Suppressor macrophage treated with lipopolysaccharide for 4 hours (primary cell): ENCODE data around the gene ARHGAP31.

ENCODE experiments used
- DNase-seq: peaks from one replicate; pipeline ENCODE4 v3.0.0-alpha.2; 2020

Gene ARHGAP31

DNA sequence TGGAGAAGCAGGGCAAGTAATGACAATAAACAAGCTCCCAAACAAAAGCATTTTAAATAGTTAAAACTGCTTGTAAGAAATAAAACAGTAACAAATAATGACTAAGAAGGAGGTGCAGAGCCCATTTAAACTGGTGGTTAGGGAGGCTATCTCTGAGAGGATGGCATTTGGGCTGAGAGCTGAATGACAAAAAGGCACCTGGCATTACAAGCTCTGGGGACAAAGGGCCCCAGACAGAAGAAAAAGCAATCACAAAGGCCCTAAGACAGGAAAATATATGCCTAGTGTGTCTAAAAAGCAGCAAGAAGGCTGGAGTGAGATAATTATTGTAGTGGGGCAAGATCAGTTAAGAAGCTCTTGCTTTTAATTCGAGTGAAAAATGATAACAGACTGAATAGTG lies 159.6 kb downstream of the ARHGAP31 start:
- no peak for DNase-seq

DNA sequence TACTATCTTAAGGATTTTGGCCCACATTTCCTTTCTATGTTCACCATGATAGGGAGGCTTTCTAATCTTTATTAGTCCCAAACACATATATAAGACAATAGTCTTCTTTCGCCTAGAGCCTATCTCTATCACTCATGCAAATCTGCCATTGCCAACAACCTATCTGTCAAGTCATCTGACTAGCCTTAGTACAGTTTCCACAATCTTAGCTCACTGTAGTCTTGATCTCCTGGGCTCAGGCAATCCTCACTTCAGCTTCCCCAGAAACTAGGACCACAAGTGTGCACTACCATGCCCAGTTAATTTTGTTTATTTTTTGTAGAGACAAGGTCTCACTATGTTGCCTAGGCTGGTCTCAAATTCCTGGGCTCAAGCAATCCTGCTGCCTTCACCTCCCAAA lies 162.3 kb downstream of the ARHGAP31 start:
- DNase-seq, result no peak

DNA sequence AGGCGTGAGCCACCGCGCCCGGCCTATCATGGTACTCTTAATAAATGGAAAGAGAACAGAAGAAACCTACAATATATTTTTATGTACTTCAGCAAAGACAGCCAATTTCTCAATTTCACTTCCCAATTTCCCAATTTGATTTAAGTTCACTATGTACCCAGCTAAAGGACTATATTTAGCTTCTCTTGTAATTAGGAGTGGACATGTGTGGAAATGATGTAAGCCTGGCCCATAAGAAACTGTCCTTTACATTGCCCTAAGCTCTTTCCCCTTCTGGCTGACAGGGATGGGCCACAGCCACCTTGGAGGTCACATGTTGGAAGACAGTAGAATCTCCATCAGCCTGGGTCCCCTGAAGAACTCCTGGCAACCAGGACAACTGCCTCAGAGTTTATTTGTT lies 163.1 kb downstream of the ARHGAP31 start:
- peak; percentile 75 for DNase-seq

DNA sequence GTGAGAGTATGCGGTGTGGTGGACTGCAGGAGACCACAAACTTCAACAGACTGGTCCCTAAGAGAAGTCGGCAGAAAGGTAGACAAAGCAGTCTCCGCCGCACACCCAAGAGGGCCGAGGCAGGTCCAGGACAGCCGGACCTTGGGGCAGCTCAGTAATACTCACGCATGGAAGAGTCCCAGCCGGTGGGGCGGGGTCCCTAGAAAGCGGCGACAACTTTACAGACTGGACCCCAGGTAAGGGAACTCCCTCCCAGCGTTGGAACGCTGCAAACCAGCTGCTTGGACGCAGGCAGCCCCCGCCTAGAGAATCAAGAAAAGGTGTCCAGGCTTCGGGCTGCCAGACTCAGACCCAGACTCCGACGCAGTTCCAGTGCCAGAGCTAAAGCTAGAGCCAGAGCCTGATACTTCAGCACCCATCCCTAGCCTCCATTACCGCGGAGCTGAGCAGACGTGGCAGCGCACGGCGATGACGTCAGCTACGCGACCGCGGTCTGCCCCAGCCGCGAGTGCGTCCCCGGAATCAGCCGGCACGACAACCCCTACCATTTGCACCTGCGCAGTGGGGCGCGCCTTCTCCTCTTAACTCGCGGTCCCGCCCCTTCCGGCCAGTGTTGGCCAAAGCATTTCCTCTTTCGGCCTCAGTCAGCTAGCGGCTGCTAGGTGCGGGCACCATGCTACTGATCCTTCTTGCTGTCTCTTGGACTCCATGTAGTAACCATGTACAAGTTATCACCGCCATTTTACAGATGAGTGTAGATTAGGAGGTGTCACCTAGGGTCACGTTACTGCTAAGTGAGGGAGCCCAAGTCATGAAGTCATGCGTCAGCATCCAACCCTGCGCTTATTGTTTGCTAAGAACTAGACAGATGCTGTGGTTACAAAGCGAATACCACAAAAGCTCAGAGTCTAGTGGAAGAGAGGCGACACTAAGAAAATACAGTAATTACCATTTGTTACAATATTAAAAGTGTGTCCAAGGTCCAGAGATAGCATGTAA lies 169.3 kb downstream of the ARHGAP31 start, which contains the start of gene TMEM39A:
TMEM39A (minus strand) TSS at position 445 of the 999 bp plus-strand sequence. CDS start 1,541 bp downstream, outside the sequence.
- peak; percentile 100 for DNase-seq

DNA sequence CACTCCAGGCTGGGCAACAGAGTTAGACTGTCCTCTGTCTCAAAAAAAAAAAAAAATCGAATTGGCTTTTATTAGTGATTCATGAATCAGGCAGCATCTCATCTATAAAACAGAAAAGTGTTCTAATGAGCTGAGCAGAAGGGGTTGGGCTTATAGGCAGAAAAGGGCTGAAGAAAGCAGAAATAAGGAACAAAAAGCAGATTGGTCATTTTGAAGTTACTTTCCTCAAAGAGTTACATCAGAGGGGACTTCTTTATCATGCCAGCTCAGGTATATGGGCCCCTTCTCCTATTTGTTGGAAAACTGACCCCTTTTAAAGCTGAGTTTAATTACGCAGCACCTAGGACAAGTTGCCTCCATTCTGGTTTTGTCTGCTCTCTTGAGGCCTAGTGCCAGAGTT lies 173.9 kb downstream of the ARHGAP31 start:
- peak; percentile 60 for DNase-seq

DNA sequence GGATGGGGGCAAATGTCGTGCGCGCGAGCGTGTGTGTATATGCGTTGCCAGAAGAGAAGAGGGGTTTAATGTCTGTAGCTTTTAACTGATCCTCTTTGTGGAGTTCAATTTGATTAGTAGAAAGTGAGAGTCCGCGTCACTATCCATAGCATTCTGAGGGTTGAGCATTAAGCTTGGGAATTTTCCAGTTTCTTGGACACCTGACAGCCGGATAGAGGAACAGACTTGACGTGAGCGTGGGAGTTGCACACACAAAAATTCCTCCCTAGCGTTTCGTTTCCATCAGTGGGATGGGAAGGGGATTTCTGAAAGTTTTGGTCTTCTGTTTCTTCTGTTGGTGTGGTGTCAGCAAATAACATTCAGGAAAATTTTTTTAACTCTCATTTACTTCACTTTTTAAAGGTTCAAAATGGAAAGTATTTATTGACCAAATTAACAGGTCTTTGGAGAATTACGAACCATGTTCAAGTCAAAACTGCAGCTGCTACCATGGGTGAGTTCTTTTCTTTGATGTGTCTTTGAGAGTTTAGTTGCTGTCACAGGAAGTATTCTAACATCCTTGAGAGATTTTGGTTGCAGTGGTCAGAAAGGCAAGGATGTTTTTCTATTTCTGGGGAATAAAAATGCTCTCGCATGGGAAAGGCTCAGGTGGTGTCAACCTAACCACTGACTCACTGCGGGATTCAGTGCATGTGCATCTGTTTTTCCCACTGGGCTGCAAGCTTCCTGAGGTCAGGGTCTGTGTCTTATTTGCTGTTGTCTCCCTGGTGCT lies 175.4 kb downstream of the ARHGAP31 start:
- peak; percentile 82 for DNase-seq
